T-helper 17 cell (primary cell): ENCODE measurements around the gene ZXDC. TPM values are rescaled to one million over a fixed set of nuclear protein-coding genes. Genes with fewer than 3 reads are reported as not detected.

Experiments used
- ATAC-seq: fragments of 150-1000 bp; cut with Tn5 transposase; 2 replicates; pipeline ENCODE4 v1.10.0; 2021; ENCODE audit warnings: mild to moderate bottlenecking, moderate library complexity
- DNase-seq, 3 donors: peaks; one replicate each; pipeline versions ENCODE4 v3.0.0 to v3.0.0-alpha.2; 2020 to 2021
- H3K9me3 ChIP-seq: one replicate; pipeline ENCODE4 v1.7.0; 2013; ENCODE audit warnings: low read length, mild to moderate bottlenecking; ENCODE audit not compliant: control insufficient read depth, poor library complexity, severe bottlenecking
- H3K27ac Mint-ChIP-seq: one replicate; pipeline ENCODE4 v1.8.0; 2022; ENCODE audit warnings: mild to moderate bottlenecking, moderate library complexity, mixed read lengths
- H3K27me3 Mint-ChIP-seq: one replicate; pipeline ENCODE4 v1.8.0; 2022; ENCODE audit warnings: mixed read lengths
- H3K36me3 Mint-ChIP-seq: one replicate; pipeline ENCODE4 v1.8.0; 2022; ENCODE audit warnings: low read depth, mixed read lengths
- H3K4me1 Mint-ChIP-seq: one replicate; pipeline ENCODE4 v1.8.0; 2022; ENCODE audit warnings: mild to moderate bottlenecking, mixed read lengths
- H3K4me3 Mint-ChIP-seq: one replicate; pipeline ENCODE4 v1.8.0; 2022; ENCODE audit warnings: mild to moderate bottlenecking, moderate library complexity, mixed read lengths
- total RNA-seq, 4 donors: library from RNA in 2 of 4; stranded (reverse) in 2 of 4; gene quantifications; one replicate each; pipeline ENCODE4 v1.2.3 and lab custom pipeline; 2022 to 2026

ZXDC gene
- total RNA-seq, 2 donors from 2014 or later, result 57.2 to 59.0 TPM

DNA sequence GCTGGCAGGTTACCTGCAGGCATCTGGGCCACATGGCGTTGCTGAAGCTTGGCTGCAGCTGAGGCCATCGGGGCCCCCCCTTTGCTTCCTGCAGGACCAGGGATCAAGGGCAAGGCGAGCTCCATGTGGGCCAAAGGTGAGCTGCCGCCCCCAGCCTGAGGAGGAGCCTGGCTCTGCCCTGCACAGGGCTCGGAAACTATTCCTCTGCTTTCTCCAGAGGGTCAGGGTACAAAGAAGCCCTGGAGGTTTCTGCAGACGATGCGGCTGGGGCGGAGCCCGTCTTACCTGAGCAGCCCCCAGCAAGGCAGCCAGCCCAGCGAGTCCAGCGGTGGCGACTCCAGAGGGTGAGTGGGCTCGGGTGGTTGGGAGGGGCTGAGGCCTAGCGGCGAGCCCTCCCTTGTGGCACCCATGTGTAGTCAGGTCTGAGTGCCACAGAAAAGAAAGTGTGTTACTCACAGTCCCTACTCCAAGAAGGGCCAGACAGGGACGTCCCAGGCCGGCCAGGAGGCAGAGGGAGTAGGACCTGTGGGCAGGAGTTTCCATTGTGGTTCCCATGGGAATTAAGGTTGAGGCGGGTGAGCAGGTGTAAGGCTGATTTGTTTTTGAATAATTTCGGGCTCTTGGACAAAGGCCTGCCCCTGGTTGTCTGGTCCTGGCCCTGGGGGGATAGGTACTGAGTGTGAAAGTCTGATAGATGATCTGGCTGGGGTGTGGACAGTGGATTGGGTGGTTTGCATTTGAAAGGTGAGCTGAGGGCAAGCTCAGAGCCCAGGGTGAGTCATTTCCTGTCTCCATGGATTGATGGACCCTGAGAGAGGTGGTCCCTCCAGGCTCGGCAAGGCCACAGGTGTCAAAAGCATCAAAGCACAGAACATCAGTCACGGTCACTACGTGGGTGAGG, 55.6 kb downstream of the ZXDC start:
- no peaks in the 10 kb centered on the region for H3K4me1 Mint-ChIP-seq
- no peak for DNase-seq
- no peaks in the 10 kb centered on the region for H3K36me3 Mint-ChIP-seq
- H3K4me3 Mint-ChIP-seq, result no peak overlapping the region
- no peaks in the 10 kb centered on the region for H3K9me3 ChIP-seq
- H3K27ac Mint-ChIP-seq, result no peak overlapping the region
- H3K27me3 Mint-ChIP-seq, result peaks cover 6% of the 10 kb centered on the region
- ATAC-seq, result no peak

DNA sequence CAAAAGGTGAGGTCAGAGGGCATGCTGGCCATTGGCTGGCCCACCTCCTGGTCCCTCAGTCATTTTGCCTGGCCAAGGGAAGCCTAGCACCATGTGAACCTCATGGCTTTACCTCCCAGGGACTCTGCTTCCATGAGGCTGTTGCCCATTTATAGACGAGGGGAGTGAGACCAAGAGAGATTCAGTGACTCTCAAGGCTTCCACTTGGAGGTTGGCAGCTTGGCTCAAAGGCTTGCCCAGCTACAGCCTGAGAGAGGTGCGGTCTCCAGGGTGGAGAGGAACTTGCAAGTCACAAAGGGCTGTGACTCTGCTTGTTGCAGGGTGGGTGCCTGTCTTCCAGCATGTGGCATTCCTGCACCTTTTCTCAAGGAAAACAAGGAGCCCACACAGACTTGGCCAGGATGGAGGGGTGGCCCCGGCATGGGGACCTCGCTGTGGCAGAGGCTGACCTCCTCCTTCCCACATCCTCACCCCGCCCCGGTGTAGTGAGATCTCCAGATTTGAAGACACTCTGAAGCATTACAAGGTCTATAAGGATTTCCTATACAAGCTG, 56.5 kb downstream of the ZXDC start:
- Mint-ChIP-seq H3K36me3 (peaks cover 2% of the 10 kb centered on the region), H3K27me3 (peaks cover 15% of the 10 kb centered on the region), H3K4me1 (peaks cover 2% of the 10 kb centered on the region), H3K4me3 (no peak overlapping the region), H3K27ac (no peak overlapping the region)
- no peaks in the 10 kb centered on the region for H3K9me3 ChIP-seq
- ATAC-seq, result no peak
- DNase-seq, result no peak

DNA sequence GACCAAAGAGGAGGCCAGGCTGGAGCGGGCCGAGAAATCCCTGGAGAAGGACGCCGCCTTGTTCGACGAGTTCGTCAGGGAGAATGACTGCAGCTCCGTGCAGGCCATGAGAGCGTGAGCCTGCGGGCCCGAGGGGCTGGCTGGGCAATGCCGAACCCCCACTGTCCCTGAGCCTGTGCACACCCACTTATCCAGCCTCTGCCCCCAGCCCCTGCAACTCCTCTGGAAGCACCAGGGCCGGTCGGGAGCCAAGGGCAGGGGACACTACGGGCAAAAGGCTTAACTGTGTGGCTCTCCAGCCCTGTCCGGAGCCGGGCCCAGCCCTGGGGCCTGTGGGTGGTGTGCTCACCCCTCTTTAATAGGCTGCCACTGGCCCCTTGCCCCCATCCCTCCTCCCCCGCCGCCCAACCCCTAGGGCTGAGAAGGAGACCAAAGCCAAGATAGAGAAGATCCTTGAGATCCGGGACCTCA, 57.0 kb downstream of the ZXDC start:
- DNase-seq, result no peak
- Mint-ChIP-seq H3K27me3 (peaks cover 20% of the 10 kb centered on the region), H3K4me3 (no peak overlapping the region), H3K27ac (no peak overlapping the region), H3K4me1 (peaks cover 2% of the 10 kb centered on the region), H3K36me3 (peaks cover 2% of the 10 kb centered on the region)
- no peaks in the 10 kb centered on the region for H3K9me3 ChIP-seq
- no peak for ATAC-seq

DNA sequence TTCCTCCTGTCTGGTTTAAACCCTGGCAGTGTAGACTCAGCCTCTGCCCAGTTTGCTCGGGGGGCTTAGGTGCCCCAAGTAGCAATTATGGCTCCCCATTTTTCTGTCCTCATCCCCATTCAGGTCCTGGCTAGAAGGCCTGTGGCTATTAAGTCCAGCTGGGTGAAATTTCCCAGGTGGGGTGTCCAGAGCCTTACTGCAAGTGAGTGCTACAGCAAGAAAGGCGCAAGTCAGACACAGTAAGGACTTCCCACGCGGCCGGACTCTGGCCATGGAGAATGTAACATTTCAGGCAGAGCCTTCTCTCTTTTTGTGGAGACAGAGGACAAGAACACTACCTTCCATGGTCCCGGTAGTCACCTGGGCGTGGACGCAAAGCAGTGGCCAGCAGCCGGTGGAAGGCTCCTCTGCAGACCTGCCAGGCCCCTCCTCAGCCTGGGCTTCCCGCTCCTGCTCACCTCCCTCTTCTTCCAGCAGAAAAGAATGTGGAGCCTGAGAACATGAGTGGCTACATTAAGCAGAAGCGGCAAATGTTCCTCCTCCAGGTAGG, 57.6 kb downstream of the ZXDC start:
- H3K4me3 Mint-ChIP-seq, result no peak overlapping the region
- H3K27ac Mint-ChIP-seq, result no peak overlapping the region
- H3K4me1 Mint-ChIP-seq, result peaks cover 2% of the 10 kb centered on the region
- no peaks in the 10 kb centered on the region for H3K9me3 ChIP-seq
- H3K27me3 Mint-ChIP-seq, result peaks cover 21% of the 10 kb centered on the region
- ATAC-seq (no peak), DNase-seq (no peak)
- peaks cover 2% of the 10 kb centered on the region for H3K36me3 Mint-ChIP-seq

DNA sequence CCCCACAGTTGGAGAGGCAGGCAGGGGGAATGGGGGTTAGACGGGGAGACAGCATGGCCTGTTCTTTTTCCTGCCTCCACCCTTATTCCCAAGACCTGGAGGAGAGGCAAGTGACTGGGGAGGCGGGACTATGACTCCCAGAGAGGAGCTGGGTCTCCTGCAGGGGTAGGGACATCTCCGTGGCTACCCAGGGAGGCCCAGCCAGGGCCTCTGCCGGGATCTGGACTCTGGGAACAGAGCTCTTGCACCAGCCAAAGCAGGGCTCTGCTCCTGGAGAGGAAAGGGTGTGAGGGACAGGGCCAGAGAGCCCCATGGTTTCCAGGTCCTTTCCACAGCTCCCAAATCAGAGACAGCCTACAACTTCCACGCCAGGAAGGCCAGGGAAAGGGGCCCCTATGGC, 58.2 kb downstream of the ZXDC start:
- no peak overlapping the region for H3K4me3 Mint-ChIP-seq
- ATAC-seq (no peak), DNase-seq (no peak)
- H3K9me3 ChIP-seq, result no peaks in the 10 kb centered on the region
- peaks cover 26% of the 10 kb centered on the region for H3K27me3 Mint-ChIP-seq
- peaks cover 2% of the 10 kb centered on the region for H3K36me3 Mint-ChIP-seq
- peaks cover 2% of the 10 kb centered on the region for H3K4me1 Mint-ChIP-seq
- H3K27ac Mint-ChIP-seq, result no peak overlapping the region

DNA sequence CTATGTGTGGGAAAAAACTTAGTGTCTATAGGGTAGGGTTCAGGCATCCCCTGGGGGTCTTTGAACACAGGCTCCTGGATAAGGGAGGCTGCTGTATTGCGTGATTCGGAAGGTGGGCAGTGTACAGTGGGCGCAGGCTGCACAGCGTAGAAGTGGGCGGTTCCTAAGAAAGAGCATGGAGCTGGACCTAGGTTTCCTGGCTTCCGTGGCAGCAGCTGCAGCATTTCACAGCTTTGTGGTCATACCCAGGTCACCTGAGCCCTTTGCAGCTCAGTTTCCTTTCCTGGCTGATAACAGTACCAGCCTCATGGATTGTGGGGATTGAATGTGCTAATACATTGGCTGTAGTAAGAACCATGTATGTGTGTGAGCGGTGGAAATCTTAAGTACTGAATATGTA, 58.7 kb downstream of the ZXDC start:
- peaks cover 32% of the 10 kb centered on the region for H3K27me3 Mint-ChIP-seq
- no peaks in the 10 kb centered on the region for H3K9me3 ChIP-seq
- H3K4me3 Mint-ChIP-seq, result no peak overlapping the region
- no peak for ATAC-seq
- H3K4me1 Mint-ChIP-seq, result peaks cover 2% of the 10 kb centered on the region
- H3K27ac Mint-ChIP-seq, result no peak overlapping the region
- no peak for DNase-seq
- peaks cover 2% of the 10 kb centered on the region for H3K36me3 Mint-ChIP-seq

DNA sequence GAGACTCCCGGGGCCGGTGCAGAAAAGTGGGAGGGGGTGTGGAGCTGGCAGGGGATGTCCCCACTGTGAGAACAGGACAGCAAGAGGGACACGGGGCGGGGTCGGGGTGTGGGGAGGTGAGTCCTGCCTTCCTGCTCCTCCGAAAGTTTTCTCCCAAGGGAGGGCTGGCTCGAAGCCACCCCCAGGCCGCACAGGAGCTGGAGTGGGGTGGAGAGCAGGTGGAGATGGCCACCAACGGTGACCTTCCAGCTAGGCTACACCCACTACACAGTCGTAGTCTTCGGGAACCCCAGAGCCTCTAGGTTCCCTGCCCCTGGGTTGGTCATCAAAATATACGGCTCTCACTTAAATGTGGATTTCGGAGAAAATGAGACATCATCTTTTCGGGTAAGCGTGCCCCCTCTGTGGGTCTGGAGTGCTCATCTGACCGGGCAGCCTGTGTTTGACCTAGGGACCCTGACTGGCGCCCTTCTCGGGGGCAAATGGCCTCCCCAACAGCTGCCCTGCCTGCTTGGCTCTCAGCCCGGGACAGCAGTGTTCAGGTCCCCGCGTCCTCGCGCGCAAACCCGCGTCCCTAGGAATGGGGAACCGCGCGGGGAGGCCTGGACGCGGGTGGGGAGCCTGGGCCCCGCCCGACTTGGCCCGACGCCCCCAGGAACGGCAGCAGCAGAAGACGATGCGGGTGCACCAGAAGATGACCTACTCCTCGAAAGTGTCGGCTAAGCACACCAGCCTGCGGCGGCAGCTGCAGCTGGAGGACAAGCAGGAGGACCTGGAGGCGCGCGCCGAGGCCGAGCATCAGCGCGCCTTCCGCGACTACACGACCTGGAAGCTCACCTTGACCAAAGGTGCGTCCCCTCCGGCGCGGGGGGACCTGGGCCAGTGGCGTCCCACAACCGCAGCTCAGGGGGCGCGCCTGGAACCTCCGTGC, 59.8 kb downstream of the ZXDC start:
- H3K36me3 Mint-ChIP-seq, result peaks cover 2% of the 10 kb centered on the region
- H3K9me3 ChIP-seq, result no peaks in the 10 kb centered on the region
- ATAC-seq (no peak), DNase-seq (no peak)
- H3K4me1 Mint-ChIP-seq, result peaks cover 2% of the 10 kb centered on the region
- no peak overlapping the region for H3K27ac Mint-ChIP-seq
- peaks cover 32% of the 10 kb centered on the region for H3K27me3 Mint-ChIP-seq
- H3K4me3 Mint-ChIP-seq, result no peak overlapping the region

DNA sequence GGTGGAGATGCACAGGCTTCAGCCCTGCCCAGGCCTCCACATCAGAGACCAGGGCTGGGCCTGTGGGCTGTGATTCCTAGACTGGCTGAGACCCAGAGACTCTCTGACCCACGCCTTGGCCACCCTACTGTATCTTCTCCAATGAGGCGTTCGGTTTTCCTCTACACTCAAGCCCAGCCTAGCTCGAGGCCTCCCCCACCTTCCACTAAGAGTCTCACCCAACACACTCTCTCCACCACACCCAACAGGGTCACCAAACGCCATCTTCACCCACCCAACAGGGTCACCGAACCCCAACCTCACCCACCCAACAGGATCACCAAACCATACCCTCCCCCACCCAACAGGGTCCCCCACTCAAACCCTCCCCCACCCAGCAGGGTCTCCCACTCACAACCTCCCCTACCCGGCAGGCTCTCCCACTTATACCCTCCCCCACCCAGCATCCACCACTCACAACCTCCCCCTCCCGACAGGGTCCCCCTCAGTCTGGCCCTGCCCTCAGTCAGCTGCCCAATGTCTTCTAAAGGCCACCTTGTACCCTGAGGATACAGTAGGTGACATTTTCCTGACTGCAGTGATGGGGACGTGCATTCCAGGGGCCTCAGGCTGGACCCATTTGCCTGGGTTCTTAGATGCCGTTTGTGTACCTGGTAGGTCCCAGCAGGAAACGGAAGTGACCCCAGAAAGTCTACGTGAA, 60.6 kb downstream of the ZXDC start:
- no peaks in the 10 kb centered on the region for H3K9me3 ChIP-seq
- Mint-ChIP-seq H3K27me3 (peaks cover 39% of the 10 kb centered on the region), H3K4me1 (peaks cover 2% of the 10 kb centered on the region), H3K4me3 (no peak overlapping the region), H3K27ac (no peak overlapping the region), H3K36me3 (peaks cover 2% of the 10 kb centered on the region)
- no peak for DNase-seq
- no peak for ATAC-seq

DNA sequence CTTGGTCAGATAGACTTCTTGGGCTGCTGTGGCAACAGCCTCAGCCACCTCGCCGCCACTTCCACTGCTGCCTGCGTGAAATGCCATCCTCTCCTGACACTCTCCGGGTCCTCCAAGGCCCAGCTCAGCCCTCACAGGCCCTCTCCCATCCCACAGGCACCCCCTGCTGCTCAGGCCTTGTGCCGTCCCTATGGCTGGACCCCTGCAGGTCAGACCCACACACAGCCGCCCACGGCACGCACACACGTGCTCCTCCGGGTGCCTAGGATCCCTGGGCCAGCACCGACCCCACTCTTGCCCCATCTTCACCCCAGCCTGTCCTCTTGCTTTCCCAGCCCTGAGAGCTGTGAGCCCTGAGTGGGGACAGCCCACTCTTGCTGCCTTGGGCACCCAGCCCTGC, 61.3 kb downstream of the ZXDC start:
- H3K4me1 Mint-ChIP-seq, result peaks cover 2% of the 10 kb centered on the region
- DNase-seq (no peak), ATAC-seq (no peak)
- no peak overlapping the region for H3K27ac Mint-ChIP-seq
- H3K27me3 Mint-ChIP-seq, result peaks cover 39% of the 10 kb centered on the region
- H3K36me3 Mint-ChIP-seq, result peaks cover 2% of the 10 kb centered on the region
- no peaks in the 10 kb centered on the region for H3K9me3 ChIP-seq
- H3K4me3 Mint-ChIP-seq, result no peak overlapping the region

DNA sequence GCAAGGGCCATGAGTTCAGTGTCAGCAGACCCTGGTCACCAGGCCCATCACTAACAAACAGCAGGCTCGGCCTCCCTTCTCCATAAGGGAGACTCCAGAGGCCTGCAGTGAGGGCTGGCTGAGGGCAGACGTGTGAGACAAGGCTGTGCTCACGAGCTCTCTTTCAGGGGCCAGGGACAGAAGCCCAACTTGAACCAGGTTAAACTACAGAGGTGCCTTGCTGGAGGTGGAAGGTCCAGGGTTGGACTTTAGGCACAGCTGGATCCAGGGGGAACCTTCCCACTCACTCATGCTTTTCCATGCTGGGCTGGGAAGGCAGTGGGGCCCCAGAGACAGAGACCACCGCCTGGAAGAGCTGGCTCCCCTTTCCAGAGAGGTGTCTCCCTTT, 62.0 kb downstream of the ZXDC start:
- Mint-ChIP-seq H3K27ac (no peak overlapping the region), H3K36me3 (peaks cover 2% of the 10 kb centered on the region), H3K4me1 (peaks cover 2% of the 10 kb centered on the region), H3K4me3 (no peak overlapping the region), H3K27me3 (peaks cover 39% of the 10 kb centered on the region)
- DNase-seq, result no peak
- ATAC-seq, result no peak
- H3K9me3 ChIP-seq, result no peaks in the 10 kb centered on the region

DNA sequence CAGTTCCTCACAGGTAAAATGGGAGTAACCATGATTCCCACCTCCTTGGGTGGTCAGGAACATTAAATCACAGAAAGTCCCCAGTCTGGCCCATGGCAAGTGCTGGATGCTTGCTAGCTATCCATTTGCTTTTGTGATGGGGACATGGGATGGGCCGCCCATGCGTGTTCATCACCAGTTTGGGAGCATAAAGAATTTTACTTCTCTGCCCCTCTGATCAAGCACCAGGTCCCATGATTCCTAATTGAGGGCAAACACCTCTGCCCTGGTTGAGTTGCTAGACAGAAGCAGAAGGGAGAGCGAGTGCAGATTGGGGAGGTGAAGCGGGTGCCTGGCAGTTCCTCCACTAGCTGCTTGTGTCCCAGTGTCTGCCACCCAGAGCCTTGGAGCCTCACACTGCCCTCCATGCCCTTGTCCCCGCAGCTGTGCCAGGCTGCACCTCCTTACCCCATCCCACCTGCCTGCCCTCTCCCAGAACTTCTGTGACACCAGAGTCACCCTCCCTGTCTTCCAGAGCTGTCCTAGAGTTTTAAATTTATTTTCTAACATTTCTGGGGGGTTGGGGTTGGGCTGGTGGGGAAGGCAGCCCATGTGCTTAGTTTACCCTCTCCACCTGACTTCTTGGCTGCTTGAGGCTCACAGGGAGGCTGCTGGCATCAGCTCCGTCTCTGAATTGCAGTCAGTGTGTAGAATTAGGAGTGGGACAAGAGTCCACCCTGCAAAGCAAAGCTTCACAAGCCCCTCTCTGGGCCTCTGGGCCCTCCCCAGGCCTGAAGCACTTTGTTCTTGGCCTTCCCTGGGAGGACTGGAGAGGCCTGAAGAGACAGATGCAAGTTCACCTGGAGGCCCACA, 62.6 kb downstream of the ZXDC start:
- Mint-ChIP-seq H3K4me3 (no peak overlapping the region), H3K27ac (no peak overlapping the region), H3K4me1 (peaks cover 2% of the 10 kb centered on the region), H3K27me3 (peaks cover 39% of the 10 kb centered on the region), H3K36me3 (peaks cover 2% of the 10 kb centered on the region)
- ATAC-seq (no peak), DNase-seq (no peak)
- H3K9me3 ChIP-seq, result no peaks in the 10 kb centered on the region

DNA sequence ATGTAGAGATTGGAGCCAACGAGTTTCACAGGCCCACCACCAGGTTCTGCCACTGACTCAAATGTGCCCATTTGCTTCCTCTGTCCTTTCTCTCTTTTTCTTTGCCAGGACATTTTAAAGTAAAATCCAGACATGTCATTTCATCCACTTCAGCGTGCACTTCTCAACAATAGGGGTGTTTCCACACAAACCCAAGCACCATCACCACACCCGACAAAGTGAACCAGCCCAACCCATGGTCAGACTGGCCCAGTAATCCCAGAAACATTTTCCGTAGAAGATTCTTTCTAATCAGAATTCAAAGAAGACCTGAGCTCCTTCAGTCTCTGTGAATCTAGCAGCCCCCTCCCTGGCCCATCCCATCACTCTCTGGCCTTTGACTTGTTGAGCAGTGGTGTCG, 67.6 kb downstream of the ZXDC start:
- peaks cover 46% of the 10 kb centered on the region for H3K27me3 Mint-ChIP-seq

More for the DNA sequence above, 67.6 kb downstream of the ZXDC start:
- Mint-ChIP-seq H3K4me1 (no peaks in the 10 kb centered on the region), H3K4me3 (no peak overlapping the region), H3K27ac (no peak overlapping the region), H3K36me3 (no peaks in the 10 kb centered on the region)
- H3K9me3 ChIP-seq, result no peaks in the 10 kb centered on the region
- DNase-seq (no peak), ATAC-seq (no peak)
